WI38 (cell line): ENCODE measurements around the gene TMEM18.

Experiments
- H3K4me3 ChIP-seq: 2 replicates; pipeline ENCODE4 v1.5.1; 2011; ENCODE audit warnings: low read depth, mild to moderate bottlenecking, control low read depth, low read length
- TF ChIP-seq, protein P1 (sequence below): IDR thresholded peaks from 2 replicates; pipeline ENCODE4 v1.5.1; 2012; ENCODE audit warnings: low read depth, mild to moderate bottlenecking, control low read depth, low read length

Gene TMEM18

DNA sequence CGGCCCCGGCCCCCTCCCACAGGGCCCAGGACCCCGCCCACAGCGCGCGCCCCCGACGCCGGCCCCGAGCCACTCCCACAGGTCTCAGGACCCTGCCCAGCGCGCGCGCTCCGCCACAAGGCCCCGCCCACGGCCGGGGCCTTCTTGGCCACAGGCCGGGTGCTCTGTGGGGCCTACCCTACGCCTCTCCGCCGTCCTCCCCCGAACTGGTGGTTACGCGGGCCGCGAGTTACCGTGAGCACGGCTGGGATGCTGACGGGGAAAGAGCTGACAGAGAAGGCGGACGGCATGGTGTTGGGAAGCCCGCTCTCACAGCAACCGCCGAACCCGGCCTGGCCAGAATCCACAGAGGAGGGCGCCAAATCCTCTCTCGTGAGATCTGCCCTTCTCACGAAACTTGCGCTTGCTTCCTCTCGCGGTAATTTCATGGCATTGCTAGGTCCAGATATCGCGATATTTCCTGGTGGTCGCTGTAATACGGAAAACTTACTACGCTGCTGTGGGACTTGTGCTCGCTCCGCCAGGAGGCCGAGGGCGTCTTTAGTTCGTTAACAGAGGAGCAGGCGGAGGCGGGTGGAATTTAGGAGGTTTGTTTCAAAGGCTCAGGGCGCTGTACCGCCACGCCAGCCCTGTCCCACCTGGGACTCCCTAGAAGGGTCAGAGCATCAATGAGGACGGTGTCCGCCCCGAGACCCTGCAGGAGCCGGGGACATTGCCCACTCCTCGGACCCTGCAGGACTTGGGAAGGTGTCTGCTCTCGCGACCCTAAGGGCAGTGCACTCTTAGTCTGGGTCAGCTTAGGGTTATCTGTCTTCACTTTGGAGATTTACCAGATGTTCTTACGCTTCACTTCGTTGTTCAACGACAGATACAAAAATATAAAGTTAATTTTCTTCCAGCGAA lies at the start of gene TMEM18:
TSS of gene TMEM18 (minus strand) at position 351 of the 903 bp plus-strand sequence. CDS start at position 290, 61 bp downstream.
- H3K4me3 ChIP-seq, result peak within 1 kb of the TSS; percentile 92
- TF ChIP-seq, protein P1, sequence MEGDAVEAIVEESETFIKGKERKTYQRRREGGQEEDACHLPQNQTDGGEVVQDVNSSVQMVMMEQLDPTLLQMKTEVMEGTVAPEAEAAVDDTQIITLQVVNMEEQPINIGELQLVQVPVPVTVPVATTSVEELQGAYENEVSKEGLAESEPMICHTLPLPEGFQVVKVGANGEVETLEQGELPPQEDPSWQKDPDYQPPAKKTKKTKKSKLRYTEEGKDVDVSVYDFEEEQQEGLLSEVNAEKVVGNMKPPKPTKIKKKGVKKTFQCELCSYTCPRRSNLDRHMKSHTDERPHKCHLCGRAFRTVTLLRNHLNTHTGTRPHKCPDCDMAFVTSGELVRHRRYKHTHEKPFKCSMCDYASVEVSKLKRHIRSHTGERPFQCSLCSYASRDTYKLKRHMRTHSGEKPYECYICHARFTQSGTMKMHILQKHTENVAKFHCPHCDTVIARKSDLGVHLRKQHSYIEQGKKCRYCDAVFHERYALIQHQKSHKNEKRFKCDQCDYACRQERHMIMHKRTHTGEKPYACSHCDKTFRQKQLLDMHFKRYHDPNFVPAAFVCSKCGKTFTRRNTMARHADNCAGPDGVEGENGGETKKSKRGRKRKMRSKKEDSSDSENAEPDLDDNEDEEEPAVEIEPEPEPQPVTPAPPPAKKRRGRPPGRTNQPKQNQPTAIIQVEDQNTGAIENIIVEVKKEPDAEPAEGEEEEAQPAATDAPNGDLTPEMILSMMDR, result 0 out of 2 replicates have a peak, but pooled peaks have one; percentile 2

DNA sequence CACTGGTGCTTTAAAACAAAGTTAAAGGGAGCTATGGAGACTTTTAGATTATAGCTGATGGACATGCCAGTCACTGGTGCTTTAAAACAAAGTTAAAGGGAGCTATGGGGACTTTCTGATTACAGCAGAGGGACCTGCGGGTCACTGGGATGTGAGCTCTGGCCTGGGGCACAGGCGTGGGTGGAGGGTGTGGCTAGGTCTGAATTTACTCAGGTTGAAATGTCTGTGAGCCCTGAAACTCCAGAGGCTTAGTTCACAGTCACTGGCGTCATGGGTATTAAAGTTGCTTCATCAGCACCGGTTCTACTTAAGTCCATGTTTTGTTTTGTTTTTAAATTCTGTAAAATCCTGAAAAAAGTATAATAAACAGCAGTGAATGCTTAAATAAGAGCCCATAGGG lies 49.0 kb upstream of the TMEM18 start:
- H3K4me3 ChIP-seq, result no peak overlapping the region
- TF ChIP-seq, protein P1, result no peak

DNA sequence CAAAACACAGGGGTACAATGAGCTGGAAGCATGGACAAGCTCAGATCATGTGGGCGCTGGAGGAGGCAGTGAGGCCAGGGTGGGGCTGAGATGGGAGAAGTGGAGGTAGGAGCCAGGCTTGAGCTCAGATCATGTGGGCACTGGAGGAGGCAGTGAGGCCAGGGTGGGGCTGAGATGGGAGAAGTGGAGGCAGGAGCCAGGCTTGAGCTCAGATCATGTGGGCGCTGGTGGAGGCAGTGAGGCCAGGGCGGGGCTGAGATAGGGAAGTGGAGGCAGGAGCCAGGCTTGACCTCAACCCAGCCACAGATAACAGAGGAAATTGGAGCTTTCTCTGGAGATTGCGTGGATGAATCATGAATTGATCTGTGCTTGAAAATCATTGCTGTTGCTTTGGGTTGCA lies 48.3 kb upstream of the TMEM18 start:
- TF ChIP-seq, protein P1, result no peak
- H3K4me3 ChIP-seq, result no peak overlapping the region

DNA sequence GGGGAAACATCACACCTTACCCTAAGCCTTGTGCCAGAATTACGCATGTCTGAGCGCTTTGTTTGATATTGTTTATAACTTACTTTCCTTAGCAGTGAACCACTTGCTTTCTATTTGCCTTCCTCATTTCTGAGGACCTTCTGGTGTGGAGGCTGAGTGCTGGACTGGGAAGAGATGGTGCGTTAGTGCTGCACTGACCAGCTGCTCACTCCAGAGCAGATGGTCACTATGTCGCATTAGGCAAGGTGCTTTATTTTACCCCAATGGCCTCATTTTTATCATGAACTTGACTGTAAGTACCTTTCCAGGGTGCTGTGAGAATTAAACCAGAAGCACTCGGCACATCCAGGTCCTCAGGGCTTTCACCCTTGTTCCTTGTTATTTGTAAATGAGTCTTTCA lies 46.6 kb upstream of the TMEM18 start:
- TF ChIP-seq, protein P1, result no peak
- no peak overlapping the region for H3K4me3 ChIP-seq

DNA sequence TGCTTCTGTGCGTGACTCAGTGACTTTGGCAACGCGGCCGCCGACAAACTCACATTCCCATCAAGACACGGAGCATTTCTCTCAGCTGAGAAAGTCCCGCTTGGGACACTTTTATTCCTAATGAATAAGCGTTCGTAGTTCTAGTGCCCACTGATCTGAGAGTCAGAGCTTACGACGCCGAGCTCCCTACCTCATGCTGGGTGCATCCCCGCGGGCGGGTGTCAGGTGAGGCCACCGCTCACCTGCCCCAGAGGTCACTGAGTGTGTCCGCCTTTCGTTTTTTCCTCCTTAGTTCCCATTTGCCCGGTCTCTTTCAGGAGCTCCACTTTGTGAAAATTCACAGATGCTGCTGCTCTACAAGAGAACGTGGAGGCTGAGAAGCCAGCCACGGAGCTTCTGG lies 43.6 kb upstream of the TMEM18 start:
- no peak overlapping the region for H3K4me3 ChIP-seq
- TF ChIP-seq, protein P1, result no peak

DNA sequence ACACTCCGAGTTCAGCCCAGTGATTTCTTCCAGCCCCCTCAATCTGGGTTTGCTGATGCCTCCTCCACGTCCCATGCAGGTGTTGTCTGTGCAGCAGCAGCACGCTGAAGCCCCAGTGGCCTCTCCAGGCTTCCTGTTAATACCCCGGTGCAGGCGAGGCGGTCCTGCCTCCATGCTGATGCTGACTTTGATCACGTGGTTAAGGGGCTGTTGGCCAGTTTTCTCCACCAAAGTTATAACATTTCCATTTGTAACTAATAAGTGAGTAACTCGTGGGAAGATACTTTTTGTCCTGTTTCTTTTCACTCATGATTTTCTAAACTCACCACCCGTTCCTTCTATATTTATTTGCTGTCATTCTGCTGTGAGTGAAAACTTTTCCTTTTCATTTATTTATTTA lies 42.5 kb upstream of the TMEM18 start:
- TF ChIP-seq, protein P1, result no peak
- no peak overlapping the region for H3K4me3 ChIP-seq

DNA sequence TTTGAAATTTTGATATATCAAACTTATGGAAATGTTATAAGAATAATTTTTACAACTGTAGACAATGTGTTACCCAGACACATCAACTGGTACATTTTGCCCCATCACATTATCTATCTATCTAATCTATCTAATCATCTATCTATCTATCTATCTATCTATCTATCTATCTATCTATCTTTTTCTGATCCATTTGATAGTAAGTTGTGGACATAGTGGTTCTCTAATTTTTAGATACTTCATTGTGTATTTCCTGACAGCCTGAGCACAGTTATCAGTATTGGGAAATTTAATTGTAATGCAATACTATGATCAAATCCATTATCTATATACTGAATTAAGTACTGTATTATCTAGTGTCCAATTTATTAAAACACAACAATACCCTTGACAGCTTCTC lies 42.0 kb upstream of the TMEM18 start:
- no peak overlapping the region for H3K4me3 ChIP-seq
- TF ChIP-seq, protein P1, result no peak
